GM21526 (cell line): ENCODE data around the gene WWTR1.

Experiments
- ATAC-seq: cut with Tn5 transposase; IDR thresholded peaks from one replicate; pipeline ENCODE4 v1.9.1; 2021; ENCODE audit warnings: moderate library complexity; ENCODE audit not compliant: unreplicated experiment, low FRiP score

WWTR1 gene

GRCh38 chr3:149479621-149480325 is 178.1 kb downstream of the WWTR1 start:
- ATAC-seq, result no peak

DNA sequence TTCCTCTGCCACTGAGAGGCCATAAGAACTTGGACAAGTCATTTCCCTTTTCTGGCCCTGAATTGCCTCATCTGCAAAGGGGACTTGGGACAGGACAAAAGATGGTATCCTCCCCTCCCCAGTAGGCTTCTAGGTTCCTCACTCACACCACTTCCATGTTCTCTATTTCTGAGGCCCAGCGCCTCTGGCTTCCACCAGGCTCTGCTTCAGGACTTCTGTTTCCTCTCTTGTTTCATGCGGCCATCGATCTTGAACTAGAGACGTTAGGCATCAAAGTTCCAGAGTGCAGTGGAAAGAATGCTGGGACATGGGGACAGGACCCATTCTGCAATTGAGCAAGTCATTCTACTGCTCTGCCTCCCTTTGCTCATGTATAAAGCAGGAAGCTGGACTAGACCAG is 181.6 kb downstream of the WWTR1 start:
- ATAC-seq, result no peak

GRCh38 chr3:149475451-149476060 is 182.3 kb downstream of the WWTR1 start:
- no peak for ATAC-seq

GRCh38 chr3:149474250-149474817 is 183.5 kb downstream of the WWTR1 start, which contains the start of gene TM4SF4:
TM4SF4 (plus strand) TSS chr3:149474697; CDS start chr3:149474878, 181 bp downstream.
- no peak for ATAC-seq

DNA sequence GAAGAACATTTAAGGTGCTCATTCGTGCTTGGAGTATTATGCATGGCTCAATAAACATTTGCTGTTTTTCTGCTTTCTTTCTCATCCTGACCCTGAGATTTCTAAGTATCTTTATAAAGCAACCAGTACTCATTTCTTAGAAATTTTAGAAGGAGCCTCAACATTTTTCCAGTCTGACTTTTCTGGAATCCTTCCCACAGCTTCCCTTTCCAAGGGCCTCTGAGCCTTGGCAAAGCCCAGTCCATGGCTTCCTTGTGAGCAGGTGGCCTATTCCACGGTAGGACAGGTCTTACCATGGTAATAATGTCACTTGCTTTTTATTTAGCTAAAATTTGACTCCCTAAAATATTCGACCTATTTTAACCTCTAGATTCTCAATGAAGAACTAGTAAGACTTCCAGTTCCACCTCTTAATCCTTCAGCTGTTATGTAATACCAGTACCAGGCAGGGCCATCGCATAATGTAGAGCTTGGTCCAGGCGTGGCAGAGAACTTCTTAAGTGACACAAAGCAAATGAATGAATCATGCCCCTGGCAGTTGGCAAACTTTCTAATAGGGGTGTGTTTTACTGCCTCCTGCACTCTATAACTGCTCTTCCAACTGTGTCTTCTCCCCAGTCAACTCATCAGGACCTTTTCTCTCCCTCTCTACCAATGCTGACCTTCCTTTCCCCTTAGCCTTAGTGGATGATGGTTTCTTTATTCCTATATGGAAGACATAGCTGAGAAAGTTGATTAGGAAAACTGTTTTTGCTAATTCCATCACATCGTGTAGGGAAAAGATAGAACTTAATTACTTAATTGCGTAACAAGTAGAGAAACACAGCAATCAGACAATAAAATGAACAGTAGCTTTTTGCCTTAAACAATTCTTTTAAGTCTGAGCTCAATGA is 184.2 kb downstream of the WWTR1 start:
- ATAC-seq, result no peak

DNA sequence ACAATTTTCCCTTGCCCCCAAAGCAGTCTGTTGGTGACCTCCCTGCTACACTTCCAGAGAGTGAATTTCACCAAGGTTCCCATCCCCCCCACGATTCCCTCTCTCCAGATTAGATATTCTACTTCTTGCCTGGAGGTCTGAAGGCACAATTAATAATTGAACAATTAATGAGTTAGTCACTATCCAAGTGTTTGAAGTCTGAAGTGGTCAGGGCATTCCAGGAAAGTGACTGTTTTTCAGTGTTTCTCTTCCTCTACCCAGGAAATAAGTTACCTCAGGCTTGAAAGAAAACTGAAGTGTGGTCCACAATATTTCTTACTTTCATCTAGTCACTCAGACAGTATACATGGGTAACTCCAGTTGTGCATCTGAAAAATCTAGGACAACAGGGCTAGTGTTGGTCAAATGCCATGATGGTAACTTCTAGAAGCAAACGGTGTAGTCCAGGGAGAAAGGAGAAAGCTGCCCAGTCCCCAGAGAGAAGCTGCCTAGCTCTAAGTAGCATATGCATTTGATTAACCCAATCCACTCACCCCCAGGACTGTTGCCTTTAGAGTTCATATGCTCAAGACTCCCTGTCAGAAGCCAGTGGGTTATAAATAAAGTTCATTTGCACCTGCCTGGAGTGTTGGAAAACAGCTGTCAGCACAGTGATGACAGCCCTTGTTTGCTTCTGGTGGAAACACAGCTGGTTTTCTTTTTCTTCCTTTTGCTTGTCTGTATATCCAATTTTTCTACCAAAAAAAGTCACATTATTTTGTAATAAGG is 185.6 kb downstream of the WWTR1 start:
- no peak for ATAC-seq

GRCh38 chr3:149470381-149470780 is 187.4 kb downstream of the WWTR1 start:
- ATAC-seq, result no peak

GRCh38 chr3:149468504-149469212 is 189.2 kb downstream of the WWTR1 start:
- peak; percentile 94 for ATAC-seq
